Transverse colon (tissue), 3 donors: Measurements from ENCODE around the gene NFE2L3.

Experiments used
- POLR2A ChIP-seq: fragments of 450-650 bp; IDR thresholded peaks from one replicate; pipeline ENCODE4 v1.6.1; 2016; ENCODE audit warnings: antibody characterized with exemption, mild to moderate bottlenecking, moderate library complexity
- TF ChIP-seq, protein P1 (sequence below), 5 experiments: fragments of 200-600 bp in 3 of 5; fragments of 450-650 bp in 2 of 5; sonication (generic) in 3 of 5; IDR thresholded peaks; 1 replicate in 2 of 5; 2 replicates in 3 of 5; pipeline ENCODE4 v1.5.1; 2016 to 2017; ENCODE audit warnings: antibody characterized with exemption in 5 of 5, inconsistent platforms in 3 of 5, mild to moderate bottlenecking in 2 of 5, moderate library complexity in 1 of 5

DNA sequence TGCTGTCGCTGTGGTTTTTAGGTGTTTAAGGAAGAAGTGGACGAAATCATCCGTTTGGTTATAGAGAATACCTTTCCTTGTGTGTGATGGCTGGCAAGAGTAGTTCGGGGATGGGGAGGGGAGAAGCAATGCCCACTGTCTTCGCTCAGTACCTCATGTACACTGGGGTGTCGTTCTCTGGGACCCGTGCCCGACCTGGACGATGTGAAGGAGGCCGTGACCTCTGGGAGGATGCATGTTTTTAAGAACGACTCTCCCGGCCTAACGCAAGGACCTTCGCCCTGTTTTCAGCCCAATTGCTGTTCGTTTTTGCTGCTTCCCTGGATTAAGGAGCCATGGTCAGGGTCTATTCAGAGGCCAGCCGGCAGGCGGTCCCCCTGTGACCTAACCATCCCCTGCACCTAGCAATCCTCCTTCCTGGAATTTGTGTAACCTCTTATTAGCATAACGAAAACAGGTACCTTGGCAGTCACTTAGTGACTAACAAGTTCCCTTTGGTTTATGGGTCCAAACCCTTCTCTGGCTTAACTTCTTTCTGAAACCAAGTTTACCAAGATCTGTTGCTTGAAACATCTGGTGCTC, 1.3 kb downstream of the NFE2L3 start:
- no peak for TF ChIP-seq POLR2A
- TF ChIP-seq, protein P1, sequence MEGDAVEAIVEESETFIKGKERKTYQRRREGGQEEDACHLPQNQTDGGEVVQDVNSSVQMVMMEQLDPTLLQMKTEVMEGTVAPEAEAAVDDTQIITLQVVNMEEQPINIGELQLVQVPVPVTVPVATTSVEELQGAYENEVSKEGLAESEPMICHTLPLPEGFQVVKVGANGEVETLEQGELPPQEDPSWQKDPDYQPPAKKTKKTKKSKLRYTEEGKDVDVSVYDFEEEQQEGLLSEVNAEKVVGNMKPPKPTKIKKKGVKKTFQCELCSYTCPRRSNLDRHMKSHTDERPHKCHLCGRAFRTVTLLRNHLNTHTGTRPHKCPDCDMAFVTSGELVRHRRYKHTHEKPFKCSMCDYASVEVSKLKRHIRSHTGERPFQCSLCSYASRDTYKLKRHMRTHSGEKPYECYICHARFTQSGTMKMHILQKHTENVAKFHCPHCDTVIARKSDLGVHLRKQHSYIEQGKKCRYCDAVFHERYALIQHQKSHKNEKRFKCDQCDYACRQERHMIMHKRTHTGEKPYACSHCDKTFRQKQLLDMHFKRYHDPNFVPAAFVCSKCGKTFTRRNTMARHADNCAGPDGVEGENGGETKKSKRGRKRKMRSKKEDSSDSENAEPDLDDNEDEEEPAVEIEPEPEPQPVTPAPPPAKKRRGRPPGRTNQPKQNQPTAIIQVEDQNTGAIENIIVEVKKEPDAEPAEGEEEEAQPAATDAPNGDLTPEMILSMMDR (IDR thresholded peaks at IDR 0.05): peak in 1 of 5 experiments; percentile 15
